ENCODE results near the gene TAX1BP3. TPM values are rescaled to one million over a fixed set of nuclear protein-coding genes. Genes with fewer than 3 reads are reported as not detected.
"Not testable (repeated sequence)": the region's sequence is repeated elsewhere in the genome, so short reads cannot be mapped to it uniquely, and the experiment has no call there.

TAX1BP3 gene, protein sequence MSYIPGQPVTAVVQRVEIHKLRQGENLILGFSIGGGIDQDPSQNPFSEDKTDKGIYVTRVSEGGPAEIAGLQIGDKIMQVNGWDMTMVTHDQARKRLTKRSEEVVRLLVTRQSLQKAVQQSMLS
- total RNA-seq, result 398 and 497 TPM in 2 replicates

- peak; percentile 82 for DNase-seq (ENCODE audit: low read depth)
- peak within 1 kb of the TSS; percentile 98 for H3K4me3 ChIP-seq (ENCODE audit: low read depth, low read length)
- no peaks in the 10 kb centered on the region for H3K27me3 ChIP-seq (ENCODE audit: control insufficient read depth, insufficient read depth, low read length)
- TF ChIP-seq, protein P1, sequence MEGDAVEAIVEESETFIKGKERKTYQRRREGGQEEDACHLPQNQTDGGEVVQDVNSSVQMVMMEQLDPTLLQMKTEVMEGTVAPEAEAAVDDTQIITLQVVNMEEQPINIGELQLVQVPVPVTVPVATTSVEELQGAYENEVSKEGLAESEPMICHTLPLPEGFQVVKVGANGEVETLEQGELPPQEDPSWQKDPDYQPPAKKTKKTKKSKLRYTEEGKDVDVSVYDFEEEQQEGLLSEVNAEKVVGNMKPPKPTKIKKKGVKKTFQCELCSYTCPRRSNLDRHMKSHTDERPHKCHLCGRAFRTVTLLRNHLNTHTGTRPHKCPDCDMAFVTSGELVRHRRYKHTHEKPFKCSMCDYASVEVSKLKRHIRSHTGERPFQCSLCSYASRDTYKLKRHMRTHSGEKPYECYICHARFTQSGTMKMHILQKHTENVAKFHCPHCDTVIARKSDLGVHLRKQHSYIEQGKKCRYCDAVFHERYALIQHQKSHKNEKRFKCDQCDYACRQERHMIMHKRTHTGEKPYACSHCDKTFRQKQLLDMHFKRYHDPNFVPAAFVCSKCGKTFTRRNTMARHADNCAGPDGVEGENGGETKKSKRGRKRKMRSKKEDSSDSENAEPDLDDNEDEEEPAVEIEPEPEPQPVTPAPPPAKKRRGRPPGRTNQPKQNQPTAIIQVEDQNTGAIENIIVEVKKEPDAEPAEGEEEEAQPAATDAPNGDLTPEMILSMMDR (IDR thresholded peaks at IDR 0.05; ENCODE audit: insufficient read depth, low read length, poor library complexity, severe bottlenecking), result no peak
- peaks cover 2% of the 10 kb centered on the region for H3K36me3 ChIP-seq (ENCODE audit: control insufficient read depth, insufficient read depth, low read length)
Measured at GRCh38 chr17:3668279-3669084, at the start of gene TAX1BP3, which contains the start of gene EMC6. TSS of gene TAX1BP3 (minus strand) at chr17:3668578. CDS start at chr17:3668526, 52 bp downstream. TSS of gene EMC6 (plus strand) at chr17:3668812. CDS start at chr17:3669147, 335 bp downstream.

DNA sequence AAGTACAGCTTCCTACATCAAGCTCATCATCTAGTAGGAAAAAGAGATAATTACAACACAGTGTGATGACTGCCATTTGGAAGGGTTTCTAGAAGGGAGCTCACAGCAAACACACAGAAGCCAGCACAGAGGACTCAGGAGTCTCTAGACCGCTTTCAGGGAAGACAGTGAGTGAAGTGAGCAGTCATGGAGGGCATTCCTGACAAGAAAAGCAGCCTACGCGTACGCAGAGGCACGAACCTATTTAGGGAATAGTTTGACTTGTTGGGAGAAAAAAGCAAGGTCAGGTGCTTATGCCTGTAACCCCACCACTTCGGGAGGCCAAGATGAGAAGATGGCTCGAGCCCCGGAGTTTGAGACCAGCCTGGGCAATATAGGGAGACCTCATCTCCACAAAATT lies 46.9 kb upstream of the TAX1BP3 start:
- DNase-seq (ENCODE audit: low read depth), result no peak
- Histone ChIP-seq H3K27me3 (ENCODE audit: control insufficient read depth, insufficient read depth, low read length) (no peaks in the 10 kb centered on the region), H3K36me3 (ENCODE audit: control insufficient read depth, insufficient read depth, low read length) (no peaks in the 10 kb centered on the region), H3K4me3 (ENCODE audit: low read depth, low read length) (no peak overlapping the region)
- TF ChIP-seq, protein P1 (IDR thresholded peaks at IDR 0.05; ENCODE audit: insufficient read depth, low read length, poor library complexity, severe bottlenecking), result no peak

DNA sequence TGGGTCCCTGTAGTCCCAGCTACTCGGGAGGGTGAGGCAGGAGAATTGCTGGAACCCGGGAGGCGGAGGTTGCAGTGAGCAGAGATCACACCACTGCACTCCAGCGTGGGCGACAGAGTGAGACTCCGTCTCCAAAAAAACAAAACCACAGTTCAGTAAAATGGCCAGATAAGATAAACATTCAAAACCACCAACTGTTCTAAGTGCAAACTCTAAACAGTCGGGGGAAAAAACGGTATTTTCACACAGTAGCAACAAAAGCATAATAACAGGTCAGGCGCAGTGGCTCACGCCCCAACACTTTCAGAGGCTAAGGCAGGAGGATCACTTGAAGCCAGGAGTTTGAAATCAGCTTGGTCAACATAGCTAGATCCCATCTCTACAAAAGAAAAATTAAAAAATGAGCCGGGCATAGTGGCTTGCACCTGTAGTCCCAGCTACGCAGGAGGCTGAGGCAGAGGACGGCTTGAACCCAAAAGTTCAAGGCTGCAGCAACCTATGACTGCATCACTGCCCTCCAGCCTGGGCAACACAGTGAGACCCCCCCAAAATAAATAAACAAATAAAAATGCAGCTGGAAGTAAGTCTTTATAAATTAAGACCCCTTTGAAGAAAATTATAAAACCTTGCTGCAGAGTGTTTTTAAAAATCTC lies 44.6 kb upstream of the TAX1BP3 start:
- Histone ChIP-seq H3K36me3 (ENCODE audit: control insufficient read depth, insufficient read depth, low read length) (no peaks in the 10 kb centered on the region), H3K27me3 (ENCODE audit: control insufficient read depth, insufficient read depth, low read length) (no peaks in the 10 kb centered on the region), H3K4me3 (ENCODE audit: low read depth, low read length) (no peak overlapping the region)
- TF ChIP-seq, protein P1 (IDR thresholded peaks at IDR 0.05; ENCODE audit: insufficient read depth, low read length, poor library complexity, severe bottlenecking), result no peak
- DNase-seq (ENCODE audit: low read depth), result no peak

GRCh38 chr17:3710951-3711383 lies 42.6 kb upstream of the TAX1BP3 start:
- TF ChIP-seq, protein P1 (IDR thresholded peaks at IDR 0.05; ENCODE audit: insufficient read depth, low read length, poor library complexity, severe bottlenecking), result no peak
- H3K27me3 ChIP-seq (ENCODE audit: control insufficient read depth, insufficient read depth, low read length), result no peaks in the 10 kb centered on the region
- no peak for DNase-seq (ENCODE audit: low read depth)
- no peaks in the 10 kb centered on the region for H3K36me3 ChIP-seq (ENCODE audit: control insufficient read depth, insufficient read depth, low read length)
- H3K4me3 ChIP-seq (ENCODE audit: low read depth, low read length), result no peak overlapping the region

- Histone ChIP-seq H3K27me3 (ENCODE audit: control insufficient read depth, insufficient read depth, low read length) (no peaks in the 10 kb centered on the region), H3K36me3 (ENCODE audit: control insufficient read depth, insufficient read depth, low read length) (no peaks in the 10 kb centered on the region), H3K4me3 (ENCODE audit: low read depth, low read length) (no peak overlapping the region)
- DNase-seq (ENCODE audit: low read depth), result no peak
- TF ChIP-seq, protein P1 (IDR thresholded peaks at IDR 0.05; ENCODE audit: insufficient read depth, low read length, poor library complexity, severe bottlenecking), result no peak
Measured at GRCh38 chr17:3708366-3708765, 40.0 kb upstream of the TAX1BP3 start.

- H3K36me3 ChIP-seq (ENCODE audit: control insufficient read depth, insufficient read depth, low read length); H3K27me3 ChIP-seq (ENCODE audit: control insufficient read depth, insufficient read depth, low read length); DNase-seq (ENCODE audit: low read depth); H3K4me3 ChIP-seq (ENCODE audit: low read depth, low read length): not testable (repeated sequence)
Measured at GRCh38 chr17:3705718-3705984, 37.3 kb upstream of the TAX1BP3 start.

Measured in kidney epithelial cell (primary cell).